HG03060 (cell line): Measurements from ENCODE around the gene ITPA.
"Not testable (repeated sequence)": the region's sequence is repeated elsewhere in the genome, so short reads cannot be mapped to it uniquely, and the experiment has no call there.

Source experiments
- ATAC-seq: cut with Tn5 transposase; IDR thresholded peaks from one replicate; pipeline ENCODE4 v1.9.1; 2021; ENCODE audit warnings: low read depth, moderate number of reproducible peaks; ENCODE audit not compliant: unreplicated experiment

The ITPA gene

GRCh38 chr20:3195590-3196237 is 13.6 kb upstream of the ITPA start:
- ATAC-seq: no peak

GRCh38 chr20:3199206-3199605 is 10.1 kb upstream of the ITPA start:
- ATAC-seq: no peak

GRCh38 chr20:3199976-3200755 is 9.1 kb upstream of the ITPA start:
- ATAC-seq: no peak

GRCh38 chr20:3202965-3203314 is 6.4 kb upstream of the ITPA start:
- no peak for ATAC-seq

GRCh38 chr20:3203315-3204123 is 5.8 kb upstream of the ITPA start:
- ATAC-seq: no peak

GRCh38 chr20:3204124-3204794 is 5.0 kb upstream of the ITPA start, which contains the start of gene DDRGK1:
Gene DDRGK1 (minus strand): TSS chr20:3204682. CDS start chr20:3204627, 55 bp downstream.
- peak; percentile 58 for ATAC-seq

- ATAC-seq: no peak
Observed at GRCh38 chr20:3208786-3209256, 477 bp upstream of the ITPA start.

- no peak for ATAC-seq
Observed at GRCh38 chr20:3209946-3210317, 634 bp downstream of the ITPA start.

GRCh38 chr20:3210346-3210745 is 1.0 kb downstream of the ITPA start:
- no peak for ATAC-seq

- ATAC-seq: no peak
Observed at GRCh38 chr20:3213226-3213625, 3.9 kb downstream of the ITPA start.

- not testable (repeated sequence) for ATAC-seq
Observed at GRCh38 chr20:3215359-3215917, 6.1 kb downstream of the ITPA start.

GRCh38 chr20:3218307-3218988 is 9.2 kb downstream of the ITPA start:
- ATAC-seq: no peak

- ATAC-seq: no peak
Observed at GRCh38 chr20:3221398-3222226, 12.3 kb downstream of the ITPA start.

GRCh38 chr20:3222635-3223600 is 13.6 kb downstream of the ITPA start:
- ATAC-seq: no peak

- ATAC-seq: no peak
Observed at GRCh38 chr20:3223651-3223993, 14.3 kb downstream of the ITPA start.

- no peak for ATAC-seq
Observed at GRCh38 chr20:3223994-3224680, 14.8 kb downstream of the ITPA start.

- ATAC-seq: no peak
Observed at GRCh38 chr20:3224681-3225421, 15.6 kb downstream of the ITPA start.
